Fibroblast of lung (primary cell): ENCODE data around the gene NTN3.

ENCODE experiments used
- CTCF ChIP-seq, 2 donors: IDR thresholded peaks in 1 of 2; conservative IDR thresholded peaks in 1 of 2; 1 replicate in 1 of 2; 2 replicates in 1 of 2; pipeline ENCODE4 v1.5.1; 2011 to 2012; ENCODE audit warnings: low read length in 2 of 2, control low read depth in 1 of 2, inconsistent platforms in 1 of 2, low read depth in 1 of 2, mild to moderate bottlenecking in 1 of 2
- EZH2 ChIP-seq: IDR thresholded peaks from 2 replicates; pipeline ENCODE4 v1.5.1; 2012; ENCODE audit warnings: low read length, control low read depth, mild to moderate bottlenecking; ENCODE audit errors: missing control alignments

GRCh38 chr16:2486645-2487516, 15.8 kb downstream of the NTN3 start:
- TF ChIP-seq CTCF (conservative IDR thresholded peaks at IDR 0.05 in 1 of 2, IDR thresholded peaks at IDR 0.05 in 1 of 2; ENCODE audit: low read depth in 1 of 2, low read length in 2 of 2) (no peak), EZH2 (no peak)
